GM23338 (cell line): ENCODE data around the gene RIN3.

Experiments
- CREB1 ChIP-seq: fragments of 250-450 bp; sonication (Bioruptor Pico); IDR thresholded peaks from 2 replicates; pipeline ENCODE4 v1.5.0; 2020; ENCODE audit warnings: low read depth, mild to moderate bottlenecking, moderate library complexity
- EZH2 ChIP-seq: fragments of 200-600 bp; sonication (generic); IDR thresholded peaks from one replicate; pipeline ENCODE4 v1.8.0; 2017; ENCODE audit warnings: antibody characterized with exemption, mild to moderate bottlenecking, low read depth; ENCODE audit not compliant: unreplicated experiment
- EZH2phosphoT487 ChIP-seq: fragments of 200-600 bp; sonication (generic); IDR thresholded peaks from one replicate; pipeline ENCODE4 v1.8.1; 2018; ENCODE audit warnings: antibody characterized with exemption; ENCODE audit not compliant: unreplicated experiment
- JUNB ChIP-seq: IDR thresholded peaks from one replicate; pipeline ENCODE4 v1.6.1; 2016; ENCODE audit warnings: antibody characterized with exemption; ENCODE audit not compliant: unreplicated experiment
- NANOG ChIP-seq: IDR thresholded peaks from 2 replicates; pipeline ENCODE4 v1.6.1; 2016; ENCODE audit warnings: antibody characterized with exemption, borderline replicate concordance
- POLR2AphosphoS5 ChIP-seq: IDR thresholded peaks from 2 replicates; pipeline ENCODE4 v1.6.1; 2016; ENCODE audit warnings: antibody characterized with exemption, low read depth
- ZNF331 ChIP-seq: fragments of 250-450 bp; sonication (Bioruptor Pico); IDR thresholded peaks from 2 replicates; pipeline ENCODE4 v1.5.0; 2020; ENCODE audit warnings: low read depth, mild to moderate bottlenecking, moderate library complexity
- TF ChIP-seq, protein P1 (sequence below), 2 experiments: fragments of 200-600 bp in 1 of 2; sonication (generic) in 1 of 2; conservative IDR thresholded peaks; 2 replicates each; pipeline versions ENCODE4 v1.5.1 to v1.6.1; 2016 to 2017; ENCODE audit warnings: antibody characterized with exemption in 2 of 2, low read depth in 2 of 2, mild to moderate bottlenecking in 2 of 2, moderate library complexity in 1 of 2
- TF ChIP-seq, protein P2 (sequence below): fragments of 250-450 bp; sonication (Bioruptor Pico); IDR thresholded peaks from 2 replicates; pipeline ENCODE4 v1.5.0; 2020; ENCODE audit warnings: mild to moderate bottlenecking, moderate library complexity
- TF ChIP-seq, protein P3 (sequence below): IDR thresholded peaks from one replicate; pipeline ENCODE4 v1.6.1; 2018; ENCODE audit warnings: antibody characterized with exemption; ENCODE audit not compliant: unreplicated experiment
- TF ChIP-seq, protein P4 (sequence below): IDR thresholded peaks from 2 replicates; pipeline ENCODE4 v1.6.1; 2016; ENCODE audit warnings: antibody characterized with exemption

DNA sequence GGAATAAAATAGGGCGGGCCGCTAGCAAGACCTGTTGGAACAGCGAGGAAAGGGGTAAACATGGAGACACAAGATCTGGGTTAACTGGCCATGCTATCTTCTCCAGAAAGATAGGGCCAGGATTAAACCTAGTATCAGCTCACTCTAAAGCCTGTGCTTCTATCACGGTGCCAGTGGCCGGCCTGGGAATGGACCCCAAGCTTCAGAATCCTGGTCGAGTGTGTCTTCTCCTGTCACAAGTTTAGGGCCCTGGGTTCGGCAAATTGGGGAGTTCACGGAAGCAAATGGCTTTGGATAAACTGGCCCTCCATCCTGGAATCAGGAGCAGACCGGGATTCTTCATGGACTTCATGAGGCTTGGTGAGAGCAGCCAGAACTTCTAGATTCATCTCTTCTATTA, 152.7 kb downstream of the RIN3 start:
- TF ChIP-seq, protein P1, sequence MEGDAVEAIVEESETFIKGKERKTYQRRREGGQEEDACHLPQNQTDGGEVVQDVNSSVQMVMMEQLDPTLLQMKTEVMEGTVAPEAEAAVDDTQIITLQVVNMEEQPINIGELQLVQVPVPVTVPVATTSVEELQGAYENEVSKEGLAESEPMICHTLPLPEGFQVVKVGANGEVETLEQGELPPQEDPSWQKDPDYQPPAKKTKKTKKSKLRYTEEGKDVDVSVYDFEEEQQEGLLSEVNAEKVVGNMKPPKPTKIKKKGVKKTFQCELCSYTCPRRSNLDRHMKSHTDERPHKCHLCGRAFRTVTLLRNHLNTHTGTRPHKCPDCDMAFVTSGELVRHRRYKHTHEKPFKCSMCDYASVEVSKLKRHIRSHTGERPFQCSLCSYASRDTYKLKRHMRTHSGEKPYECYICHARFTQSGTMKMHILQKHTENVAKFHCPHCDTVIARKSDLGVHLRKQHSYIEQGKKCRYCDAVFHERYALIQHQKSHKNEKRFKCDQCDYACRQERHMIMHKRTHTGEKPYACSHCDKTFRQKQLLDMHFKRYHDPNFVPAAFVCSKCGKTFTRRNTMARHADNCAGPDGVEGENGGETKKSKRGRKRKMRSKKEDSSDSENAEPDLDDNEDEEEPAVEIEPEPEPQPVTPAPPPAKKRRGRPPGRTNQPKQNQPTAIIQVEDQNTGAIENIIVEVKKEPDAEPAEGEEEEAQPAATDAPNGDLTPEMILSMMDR (conservative IDR thresholded peaks at IDR 0.05; ENCODE audit: low read depth in 2 of 2) = no peak
- no peak for TF ChIP-seq EZH2
- no peak for TF ChIP-seq POLR2AphosphoS5
- TF ChIP-seq, protein P2, sequence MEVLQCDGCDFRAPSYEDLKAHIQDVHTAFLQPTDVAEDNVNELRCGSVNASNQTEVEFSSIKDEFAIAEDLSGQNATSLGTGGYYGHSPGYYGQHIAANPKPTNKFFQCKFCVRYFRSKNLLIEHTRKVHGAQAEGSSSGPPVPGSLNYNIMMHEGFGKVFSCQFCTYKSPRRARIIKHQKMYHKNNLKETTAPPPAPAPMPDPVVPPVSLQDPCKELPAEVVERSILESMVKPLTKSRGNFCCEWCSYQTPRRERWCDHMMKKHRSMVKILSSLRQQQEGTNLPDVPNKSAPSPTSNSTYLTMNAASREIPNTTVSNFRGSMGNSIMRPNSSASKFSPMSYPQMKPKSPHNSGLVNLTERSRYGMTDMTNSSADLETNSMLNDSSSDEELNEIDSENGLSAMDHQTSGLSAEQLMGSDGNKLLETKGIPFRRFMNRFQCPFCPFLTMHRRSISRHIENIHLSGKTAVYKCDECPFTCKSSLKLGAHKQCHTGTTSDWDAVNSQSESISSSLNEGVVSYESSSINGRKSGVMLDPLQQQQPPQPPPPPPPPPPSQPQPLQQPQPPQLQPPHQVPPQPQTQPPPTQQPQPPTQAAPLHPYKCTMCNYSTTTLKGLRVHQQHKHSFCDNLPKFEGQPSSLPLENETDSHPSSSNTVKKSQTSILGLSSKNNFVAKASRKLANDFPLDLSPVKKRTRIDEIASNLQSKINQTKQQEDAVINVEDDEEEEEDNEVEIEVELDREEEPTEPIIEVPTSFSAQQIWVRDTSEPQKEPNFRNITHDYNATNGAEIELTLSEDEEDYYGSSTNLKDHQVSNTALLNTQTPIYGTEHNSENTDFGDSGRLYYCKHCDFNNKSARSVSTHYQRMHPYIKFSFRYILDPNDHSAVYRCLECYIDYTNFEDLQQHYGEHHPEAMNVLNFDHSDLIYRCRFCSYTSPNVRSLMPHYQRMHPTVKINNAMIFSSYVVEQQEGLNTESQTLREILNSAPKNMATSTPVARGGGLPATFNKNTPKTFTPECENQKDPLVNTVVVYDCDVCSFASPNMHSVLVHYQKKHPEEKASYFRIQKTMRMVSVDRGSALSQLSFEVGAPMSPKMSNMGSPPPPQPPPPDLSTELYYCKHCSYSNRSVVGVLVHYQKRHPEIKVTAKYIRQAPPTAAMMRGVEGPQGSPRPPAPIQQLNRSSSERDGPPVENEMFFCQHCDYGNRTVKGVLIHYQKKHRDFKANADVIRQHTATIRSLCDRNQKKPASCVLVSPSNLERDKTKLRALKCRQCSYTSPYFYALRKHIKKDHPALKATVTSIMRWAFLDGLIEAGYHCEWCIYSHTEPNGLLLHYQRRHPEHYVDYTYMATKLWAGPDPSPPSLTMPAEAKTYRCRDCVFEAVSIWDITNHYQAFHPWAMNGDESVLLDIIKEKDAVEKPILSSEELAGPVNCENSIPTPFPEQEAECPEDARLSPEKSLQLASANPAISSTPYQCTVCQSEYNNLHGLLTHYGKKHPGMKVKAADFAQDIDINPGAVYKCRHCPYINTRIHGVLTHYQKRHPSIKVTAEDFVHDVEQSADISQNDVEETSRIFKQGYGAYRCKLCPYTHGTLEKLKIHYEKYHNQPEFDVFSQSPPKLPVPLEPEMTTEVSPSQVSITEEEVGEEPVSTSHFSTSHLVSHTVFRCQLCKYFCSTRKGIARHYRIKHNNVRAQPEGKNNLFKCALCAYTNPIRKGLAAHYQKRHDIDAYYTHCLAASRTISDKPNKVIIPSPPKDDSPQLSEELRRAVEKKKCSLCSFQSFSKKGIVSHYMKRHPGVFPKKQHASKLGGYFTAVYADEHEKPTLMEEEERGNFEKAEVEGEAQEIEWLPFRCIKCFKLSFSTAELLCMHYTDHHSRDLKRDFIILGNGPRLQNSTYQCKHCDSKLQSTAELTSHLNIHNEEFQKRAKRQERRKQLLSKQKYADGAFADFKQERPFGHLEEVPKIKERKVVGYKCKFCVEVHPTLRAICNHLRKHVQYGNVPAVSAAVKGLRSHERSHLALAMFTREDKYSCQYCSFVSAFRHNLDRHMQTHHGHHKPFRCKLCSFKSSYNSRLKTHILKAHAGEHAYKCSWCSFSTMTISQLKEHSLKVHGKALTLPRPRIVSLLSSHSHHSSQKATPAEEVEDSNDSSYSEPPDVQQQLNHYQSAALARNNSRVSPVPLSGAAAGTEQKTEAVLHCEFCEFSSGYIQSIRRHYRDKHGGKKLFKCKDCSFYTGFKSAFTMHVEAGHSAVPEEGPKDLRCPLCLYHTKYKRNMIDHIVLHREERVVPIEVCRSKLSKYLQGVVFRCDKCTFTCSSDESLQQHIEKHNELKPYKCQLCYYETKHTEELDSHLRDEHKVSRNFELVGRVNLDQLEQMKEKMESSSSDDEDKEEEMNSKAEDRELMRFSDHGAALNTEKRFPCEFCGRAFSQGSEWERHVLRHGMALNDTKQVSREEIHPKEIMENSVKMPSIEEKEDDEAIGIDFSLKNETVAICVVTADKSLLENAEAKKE (CRISPR knock-in tag) = no peak
- no peak for TF ChIP-seq CREB1 (CRISPR knock-in tag)
- TF ChIP-seq NANOG = no peak
- no peak for TF ChIP-seq EZH2phosphoT487
- no peak for TF ChIP-seq JUNB
- TF ChIP-seq, protein P3, sequence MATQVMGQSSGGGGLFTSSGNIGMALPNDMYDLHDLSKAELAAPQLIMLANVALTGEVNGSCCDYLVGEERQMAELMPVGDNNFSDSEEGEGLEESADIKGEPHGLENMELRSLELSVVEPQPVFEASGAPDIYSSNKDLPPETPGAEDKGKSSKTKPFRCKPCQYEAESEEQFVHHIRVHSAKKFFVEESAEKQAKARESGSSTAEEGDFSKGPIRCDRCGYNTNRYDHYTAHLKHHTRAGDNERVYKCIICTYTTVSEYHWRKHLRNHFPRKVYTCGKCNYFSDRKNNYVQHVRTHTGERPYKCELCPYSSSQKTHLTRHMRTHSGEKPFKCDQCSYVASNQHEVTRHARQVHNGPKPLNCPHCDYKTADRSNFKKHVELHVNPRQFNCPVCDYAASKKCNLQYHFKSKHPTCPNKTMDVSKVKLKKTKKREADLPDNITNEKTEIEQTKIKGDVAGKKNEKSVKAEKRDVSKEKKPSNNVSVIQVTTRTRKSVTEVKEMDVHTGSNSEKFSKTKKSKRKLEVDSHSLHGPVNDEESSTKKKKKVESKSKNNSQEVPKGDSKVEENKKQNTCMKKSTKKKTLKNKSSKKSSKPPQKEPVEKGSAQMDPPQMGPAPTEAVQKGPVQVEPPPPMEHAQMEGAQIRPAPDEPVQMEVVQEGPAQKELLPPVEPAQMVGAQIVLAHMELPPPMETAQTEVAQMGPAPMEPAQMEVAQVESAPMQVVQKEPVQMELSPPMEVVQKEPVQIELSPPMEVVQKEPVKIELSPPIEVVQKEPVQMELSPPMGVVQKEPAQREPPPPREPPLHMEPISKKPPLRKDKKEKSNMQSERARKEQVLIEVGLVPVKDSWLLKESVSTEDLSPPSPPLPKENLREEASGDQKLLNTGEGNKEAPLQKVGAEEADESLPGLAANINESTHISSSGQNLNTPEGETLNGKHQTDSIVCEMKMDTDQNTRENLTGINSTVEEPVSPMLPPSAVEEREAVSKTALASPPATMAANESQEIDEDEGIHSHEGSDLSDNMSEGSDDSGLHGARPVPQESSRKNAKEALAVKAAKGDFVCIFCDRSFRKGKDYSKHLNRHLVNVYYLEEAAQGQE = no peak
- TF ChIP-seq ZNF331 (CRISPR knock-in tag) = no peak
- TF ChIP-seq, protein P4, sequence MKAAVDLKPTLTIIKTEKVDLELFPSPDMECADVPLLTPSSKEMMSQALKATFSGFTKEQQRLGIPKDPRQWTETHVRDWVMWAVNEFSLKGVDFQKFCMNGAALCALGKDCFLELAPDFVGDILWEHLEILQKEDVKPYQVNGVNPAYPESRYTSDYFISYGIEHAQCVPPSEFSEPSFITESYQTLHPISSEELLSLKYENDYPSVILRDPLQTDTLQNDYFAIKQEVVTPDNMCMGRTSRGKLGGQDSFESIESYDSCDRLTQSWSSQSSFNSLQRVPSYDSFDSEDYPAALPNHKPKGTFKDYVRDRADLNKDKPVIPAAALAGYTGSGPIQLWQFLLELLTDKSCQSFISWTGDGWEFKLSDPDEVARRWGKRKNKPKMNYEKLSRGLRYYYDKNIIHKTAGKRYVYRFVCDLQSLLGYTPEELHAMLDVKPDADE = no peak
